ENCODE data around the gene CREB3L1.

Gene CREB3L1

GRCh38 chr11:46290598-46291309 lies 13.3 kb downstream of the CREB3L1 start:
- no peaks in the 10 kb centered on the region for H3K36me3 Mint-ChIP-seq
- no peak for DNase-seq
- no peak overlapping the region for H3K27ac Mint-ChIP-seq
- CTCF ChIA-PET: interaction anchor here (1.0 to 1.2 kb wide), 2 partner anchors 15 to 21 kb away, joined by 3 to 4 read pairs; no protein-coding TSS in a partner anchor
- peaks cover 65% of the 10 kb centered on the region for H3K27me3 Mint-ChIP-seq
- peaks cover 2% of the 10 kb centered on the region for H3K4me1 Mint-ChIP-seq
- no peaks in the 10 kb centered on the region for H3K9me3 Mint-ChIP-seq
- H3K4me3 Mint-ChIP-seq: no peak overlapping the region

GRCh38 chr11:46291441-46292150 lies 14.1 kb downstream of the CREB3L1 start:
- Mint-ChIP-seq H3K36me3 (no peaks in the 10 kb centered on the region), H3K9me3 (no peaks in the 10 kb centered on the region), H3K4me1 (peaks cover 7% of the 10 kb centered on the region), H3K4me3 (no peak overlapping the region), H3K27me3 (peaks cover 69% of the 10 kb centered on the region), H3K27ac (no peak overlapping the region)
- DNase-seq: no peak
- CTCF ChIA-PET: no interaction called here

- DNase-seq: no peak
- H3K36me3 Mint-ChIP-seq: no peaks in the 10 kb centered on the region
- no peak overlapping the region for H3K27ac Mint-ChIP-seq
- H3K4me1 Mint-ChIP-seq: peaks cover 10% of the 10 kb centered on the region
- CTCF ChIA-PET: no interaction called here
- H3K9me3 Mint-ChIP-seq: no peaks in the 10 kb centered on the region
- H3K4me3 Mint-ChIP-seq: no peak overlapping the region
- peaks cover 75% of the 10 kb centered on the region for H3K27me3 Mint-ChIP-seq
Observed at GRCh38 chr11:46293066-46293465, 15.6 kb downstream of the CREB3L1 start.

GRCh38 chr11:46293641-46294103 lies 16.2 kb downstream of the CREB3L1 start:
- Mint-ChIP-seq H3K27ac (no peak overlapping the region), H3K4me3 (no peak overlapping the region), H3K4me1 (peaks cover 10% of the 10 kb centered on the region), H3K36me3 (no peaks in the 10 kb centered on the region), H3K9me3 (no peaks in the 10 kb centered on the region), H3K27me3 (peaks cover 81% of the 10 kb centered on the region)
- DNase-seq: no peak
- CTCF ChIA-PET: no interaction called here

GRCh38 chr11:46294365-46295309 lies 17.2 kb downstream of the CREB3L1 start:
- H3K27ac Mint-ChIP-seq: no peak overlapping the region

GRCh38 chr11:46295312-46296058 lies 18.0 kb downstream of the CREB3L1 start:
- no peaks in the 10 kb centered on the region for H3K36me3 Mint-ChIP-seq
- H3K27me3 Mint-ChIP-seq: peaks cover 78% of the 10 kb centered on the region
- no peak overlapping the region for H3K27ac Mint-ChIP-seq
- H3K4me1 Mint-ChIP-seq: peaks cover 10% of the 10 kb centered on the region
- no peaks in the 10 kb centered on the region for H3K9me3 Mint-ChIP-seq
- CTCF ChIA-PET: interaction anchor here (0.8 to 3.4 kb wide), 8 partner anchors 10 to 57 kb away, joined by 3 to 26 read pairs (median 6); no protein-coding TSS in a partner anchor
- peak; percentile 86 for DNase-seq
- H3K4me3 Mint-ChIP-seq: peak overlapping the region; percentile 78

More at GRCh38 chr11:46294365-46295309, 17.2 kb downstream of the CREB3L1 start:
- no peak for DNase-seq
- H3K4me1 Mint-ChIP-seq: peaks cover 10% of the 10 kb centered on the region
- H3K27me3 Mint-ChIP-seq: peaks cover 82% of the 10 kb centered on the region
- no peaks in the 10 kb centered on the region for H3K9me3 Mint-ChIP-seq
- CTCF ChIA-PET: interaction anchor here (0.8 to 3.4 kb wide), 8 partner anchors 9 to 57 kb away, joined by 3 to 26 read pairs (median 6); no protein-coding TSS in a partner anchor
- H3K4me3 Mint-ChIP-seq: peak overlapping the region; percentile 57
- no peaks in the 10 kb centered on the region for H3K36me3 Mint-ChIP-seq

GRCh38 chr11:46296059-46296527 lies 18.6 kb downstream of the CREB3L1 start:
- Mint-ChIP-seq H3K27ac (no peak overlapping the region), H3K36me3 (no peaks in the 10 kb centered on the region), H3K4me1 (peaks cover 10% of the 10 kb centered on the region), H3K4me3 (peak overlapping the region; percentile 78), H3K9me3 (no peaks in the 10 kb centered on the region), H3K27me3 (peaks cover 72% of the 10 kb centered on the region)
- CTCF ChIA-PET: interaction anchor here (1.1 to 3.4 kb wide), 5 partner anchors 10 to 56 kb away, joined by 5 to 26 read pairs (median 7); no protein-coding TSS in a partner anchor
- DNase-seq: no peak

- no peak for DNase-seq
- peaks cover 10% of the 10 kb centered on the region for H3K4me1 Mint-ChIP-seq
- H3K36me3 Mint-ChIP-seq: no peaks in the 10 kb centered on the region
- peak overlapping the region; percentile 78 for H3K4me3 Mint-ChIP-seq
- no peak overlapping the region for H3K27ac Mint-ChIP-seq
- no peaks in the 10 kb centered on the region for H3K9me3 Mint-ChIP-seq
- CTCF ChIA-PET: interaction anchor here (0.6 to 3.4 kb wide), 6 partner anchors 12 to 174 kb away, joined by 3 to 26 read pairs (median 6); no protein-coding TSS in a partner anchor
- peaks cover 67% of the 10 kb centered on the region for H3K27me3 Mint-ChIP-seq
Observed at GRCh38 chr11:46296528-46297448, 19.3 kb downstream of the CREB3L1 start.

- Mint-ChIP-seq H3K4me3 (no peak overlapping the region), H3K36me3 (no peaks in the 10 kb centered on the region), H3K27me3 (peaks cover 53% of the 10 kb centered on the region), H3K27ac (no peak overlapping the region), H3K4me1 (peaks cover 10% of the 10 kb centered on the region), H3K9me3 (no peaks in the 10 kb centered on the region)
- no peak for DNase-seq
- CTCF ChIA-PET: interaction anchor here (1.6 to 2.3 kb wide), 2 partner anchors 10 to 17 kb away, joined by 5 to 12 read pairs; no protein-coding TSS in a partner anchor
Observed at GRCh38 chr11:46298699-46299433, 21.4 kb downstream of the CREB3L1 start.

GRCh38 chr11:46299451-46299961 lies 22.0 kb downstream of the CREB3L1 start:
- Mint-ChIP-seq H3K4me3 (no peak overlapping the region), H3K36me3 (no peaks in the 10 kb centered on the region), H3K27me3 (peaks cover 46% of the 10 kb centered on the region), H3K4me1 (peaks cover 10% of the 10 kb centered on the region), H3K9me3 (no peaks in the 10 kb centered on the region), H3K27ac (no peak overlapping the region)
- CTCF ChIA-PET: interaction anchor here (1.6 to 2.3 kb wide), 2 partner anchors 9 to 16 kb away, joined by 5 to 12 read pairs; no protein-coding TSS in a partner anchor
- DNase-seq: no peak

- no peaks in the 10 kb centered on the region for H3K36me3 Mint-ChIP-seq
- H3K9me3 Mint-ChIP-seq: no peaks in the 10 kb centered on the region
- DNase-seq: no peak
- peaks cover 10% of the 10 kb centered on the region for H3K4me1 Mint-ChIP-seq
- H3K27ac Mint-ChIP-seq: no peak overlapping the region
- CTCF ChIA-PET: interaction anchor here (1.6 to 2.3 kb wide), 2 partner anchors 9 to 16 kb away, joined by 5 to 12 read pairs; no protein-coding TSS in a partner anchor
- no peak overlapping the region for H3K4me3 Mint-ChIP-seq
- peaks cover 39% of the 10 kb centered on the region for H3K27me3 Mint-ChIP-seq
Observed at GRCh38 chr11:46300270-46300669, 22.8 kb downstream of the CREB3L1 start.

All from activated naive CD4-positive, alpha-beta T cell treated with anti-CD3 and anti-CD28 coated beads, Interleukin-2, amount 10 ng/mL, durations not matched to agents 7 days and 5 days (primary cell).